K562 (cell line): Measurements from ENCODE around the gene TMEM43. TPM values are rescaled to one million over a fixed set of nuclear protein-coding genes. Genes with fewer than 3 reads are reported as not detected.

Source experiments
- CUX1 ChIP-seq: fragments of 200-800 bp; sonication (Bioruptor generic); IDR thresholded peaks from 2 replicates; pipeline ENCODE4 v1.6.1; 2016; ENCODE audit warnings: missing genetic modification characterization, missing compliant biosample characterization
- FOXK2 ChIP-seq, 2 experiments: fragments of 450-650 bp; IDR thresholded peaks in 1 of 2; conservative IDR thresholded peaks in 1 of 2; 2 replicates each; pipeline ENCODE4 v1.6.1; 2016; ENCODE audit warnings: low read depth in 2 of 2, mild to moderate bottlenecking in 1 of 2
- HNRNPLL ChIP-seq: fragments of 200-400 bp; formaldehyde crosslinking; IDR thresholded peaks from 2 replicates; pipeline ENCODE4 v1.6.1; 2017; ENCODE audit warnings: low read length, low read depth, mild to moderate bottlenecking; ENCODE audit not compliant: poor library complexity, severe bottlenecking
- NR2C2 ChIP-seq, 2 experiments: fragments of 200-800 bp in 1 of 2; sonication (Bioruptor generic) in 1 of 2; sonication (generic) in 1 of 2; formaldehyde crosslinking in 1 of 2; IDR thresholded peaks; 2 replicates each; pipeline versions ENCODE4 v1.6.1 to v1.8.0; 2016 to 2022; ENCODE audit warnings: mild to moderate bottlenecking in 1 of 2, missing compliant biosample characterization in 1 of 2, missing genetic modification characterization in 1 of 2, missing genetic modification reagents in 1 of 2
- NRF1 ChIP-seq, 2 experiments: fragments of 450-650 bp; IDR thresholded peaks in 1 of 2; conservative IDR thresholded peaks in 1 of 2; 2 replicates each; pipeline ENCODE4 v1.6.1; 2014; ENCODE audit warnings: mild to moderate bottlenecking in 2 of 2
- PHF21A ChIP-seq: fragments of 450-650 bp; IDR thresholded peaks from 2 replicates; pipeline ENCODE4 v1.6.1; 2017; ENCODE audit warnings: low read depth, borderline replicate concordance
- POU5F1 ChIP-seq: fragments of 150-350 bp; IDR thresholded peaks from 2 replicates; pipeline ENCODE4 v1.6.1; 2014; ENCODE audit warnings: borderline replicate concordance, low read length, low read depth, mild to moderate bottlenecking; ENCODE audit not compliant: partially characterized antibody
- PTRF ChIP-seq: fragments of 450-650 bp; IDR thresholded peaks from 2 replicates; pipeline ENCODE4 v1.6.1; 2016; ENCODE audit warnings: mild to moderate bottlenecking, missing genetic modification characterization, missing compliant biosample characterization
- ZBTB11 ChIP-seq, 3 experiments: fragments of 200-800 bp in 1 of 3; fragments of 250-450 bp in 1 of 3; fragments of 450-650 bp in 1 of 3; sonication (Bioruptor Pico) in 1 of 3; sonication (Bioruptor generic) in 1 of 3; formaldehyde crosslinking in 1 of 3; IDR thresholded peaks; 2 replicates each; pipeline versions ENCODE4 v1.6.1 to v1.8.0; 2016 to 2022; ENCODE audit warnings: mild to moderate bottlenecking in 2 of 3, missing genetic modification characterization in 2 of 3, missing compliant biosample characterization in 1 of 3, moderate library complexity in 1 of 3
- ZNF217 ChIP-seq: sonication (generic); formaldehyde crosslinking; IDR thresholded peaks from 2 replicates; pipeline ENCODE4 v1.8.0; 2022; ENCODE audit warnings: mild to moderate bottlenecking, missing genetic modification reagents
- ZNF239 ChIP-seq: fragments of 250-450 bp; sonication (Bioruptor Pico); IDR thresholded peaks from 2 replicates; pipeline ENCODE4 v1.4.0; 2020; ENCODE audit warnings: mild to moderate bottlenecking
- ZNF696 ChIP-seq: fragments of 250-450 bp; sonication (Bioruptor Pico); conservative IDR thresholded peaks from 2 replicates; pipeline ENCODE4 v1.4.0; 2020; ENCODE audit warnings: mild to moderate bottlenecking, moderate library complexity
- ZNF75A ChIP-seq: fragments of 450-650 bp; formaldehyde crosslinking; IDR thresholded peaks from 2 replicates; pipeline ENCODE4 v1.4.0; 2020; ENCODE audit warnings: mild to moderate bottlenecking
- polyA plus RNA-seq, 8 experiments: library from polyadenylated mRNA; depleted of rRNA in 4 of 8; stranded (reverse) in 5 of 8; unstranded in 3 of 8; fragments of >200 nt; fragmentation: Nextera tagmentation in 2 of 8; fragmentation: Illumina TruSeq in 1 of 8; extraction: Ambion mirVana in 2 of 8; extraction: Trizol in 1 of 8; gene quantifications; 2 replicates each; pipeline versions ENCODE4 v1.2.1 to v1.2.3, GENCODE V29; 2011 to 2014; ENCODE audit warnings: inconsistent platforms in 1 of 8, missing spikeins in 1 of 8
- total RNA-seq, 7 experiments: library from RNA; depleted of rRNA in 6 of 7; stranded (reverse); fragments of >200 nt in 6 of 7; fragmentation: Illumina TruSeq in 2 of 7; extraction: Trizol in 2 of 7; gene quantifications; 2 replicates each; pipeline versions ENCODE4 v1.2.1 to v1.2.3, GENCODE V29; 2011 to 2021; ENCODE audit warnings: low replicate concordance in 1 of 7
- TF ChIP-seq, protein P1 (sequence below): fragments of 250-450 bp; sonication (Bioruptor Pico); IDR thresholded peaks from 2 replicates; pipeline ENCODE4 v1.5.0; 2021
- TF ChIP-seq, protein P2 (sequence below): IDR thresholded peaks from 2 replicates; pipeline ENCODE4 v1.6.1; 2014; ENCODE audit warnings: antibody characterized with exemption

TMEM43 gene
- total and polyA plus RNA-seq, 9 of the 15 experiments (the other 6 are each of a cell fraction or from before 2014, with no cell fraction given), result 16.7 to 46.1 (median 35.7) TPM

DNA sequence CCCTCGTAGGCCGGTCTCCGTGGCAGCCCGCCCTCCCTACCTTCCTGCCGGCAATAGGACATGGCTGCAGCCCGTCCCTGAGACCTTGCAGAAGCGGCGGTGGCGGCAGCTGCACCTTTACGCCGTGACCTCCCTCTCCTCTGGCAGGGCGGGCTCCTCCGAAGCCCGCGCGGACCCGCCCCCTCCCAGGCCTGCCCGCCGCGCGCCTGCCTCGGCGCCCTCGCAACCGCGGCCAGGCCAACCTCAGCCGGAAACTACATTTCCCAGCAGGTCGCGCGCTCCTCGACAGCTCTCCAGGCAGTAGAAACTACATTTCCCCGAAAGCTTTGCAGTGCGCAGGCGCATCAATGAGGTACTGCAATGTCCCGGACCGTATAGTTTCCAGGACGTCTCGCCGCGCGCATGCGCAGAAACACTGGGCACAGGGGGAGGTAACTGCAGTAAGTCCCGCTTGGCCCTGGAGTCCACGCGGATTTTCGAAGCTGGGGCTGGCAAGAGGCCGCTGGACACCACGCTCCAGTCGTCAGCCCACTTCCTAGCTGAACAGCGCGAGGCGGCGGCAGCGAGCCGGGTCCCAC is at the start of gene TMEM43, which contains the start of gene CHCHD4 (continued):
- TF ChIP-seq, protein P1, sequence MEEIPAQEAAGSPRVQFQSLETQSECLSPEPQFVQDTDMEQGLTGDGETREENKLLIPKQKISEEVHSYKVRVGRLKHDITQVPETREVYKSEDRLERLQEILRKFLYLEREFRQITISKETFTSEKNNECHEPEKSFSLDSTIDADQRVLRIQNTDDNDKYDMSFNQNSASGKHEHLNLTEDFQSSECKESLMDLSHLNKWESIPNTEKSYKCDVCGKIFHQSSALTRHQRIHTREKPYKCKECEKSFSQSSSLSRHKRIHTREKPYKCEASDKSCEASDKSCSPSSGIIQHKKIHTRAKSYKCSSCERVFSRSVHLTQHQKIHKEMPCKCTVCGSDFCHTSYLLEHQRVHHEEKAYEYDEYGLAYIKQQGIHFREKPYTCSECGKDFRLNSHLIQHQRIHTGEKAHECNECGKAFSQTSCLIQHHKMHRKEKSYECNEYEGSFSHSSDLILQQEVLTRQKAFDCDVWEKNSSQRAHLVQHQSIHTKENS (CRISPR knock-in tag), result no peak
- TF ChIP-seq PHF21A, result no peak
- peak; percentile 72 for TF ChIP-seq NR2C2 (CRISPR knock-in tag; IDR thresholded peaks at IDR 0.05)
- peak; percentile 99 for TF ChIP-seq NR2C2 (tag; IDR thresholded peaks at IDR 0.05)
- no peak for TF ChIP-seq FOXK2 (conservative IDR thresholded peaks at IDR 0.05 in 1 of 2, IDR thresholded peaks at IDR 0.05 in 1 of 2; ENCODE audit: low read depth in 2 of 2)
- TF ChIP-seq HNRNPLL, result no peak
- TF ChIP-seq NRF1 (conservative IDR thresholded peaks at IDR 0.05 in 1 of 2, IDR thresholded peaks at IDR 0.05 in 1 of 2), result peak; percentile 100
- no peak for TF ChIP-seq ZNF217
- TF ChIP-seq, protein P2, sequence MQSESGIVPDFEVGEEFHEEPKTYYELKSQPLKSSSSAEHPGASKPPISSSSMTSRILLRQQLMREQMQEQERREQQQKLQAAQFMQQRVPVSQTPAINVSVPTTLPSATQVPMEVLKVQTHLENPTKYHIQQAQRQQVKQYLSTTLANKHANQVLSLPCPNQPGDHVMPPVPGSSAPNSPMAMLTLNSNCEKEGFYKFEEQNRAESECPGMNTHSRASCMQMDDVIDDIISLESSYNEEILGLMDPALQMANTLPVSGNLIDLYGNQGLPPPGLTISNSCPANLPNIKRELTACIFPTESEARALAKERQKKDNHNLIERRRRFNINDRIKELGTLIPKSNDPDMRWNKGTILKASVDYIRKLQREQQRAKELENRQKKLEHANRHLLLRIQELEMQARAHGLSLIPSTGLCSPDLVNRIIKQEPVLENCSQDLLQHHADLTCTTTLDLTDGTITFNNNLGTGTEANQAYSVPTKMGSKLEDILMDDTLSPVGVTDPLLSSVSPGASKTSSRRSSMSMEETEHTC, result no peak
- TF ChIP-seq ZBTB11 (CRISPR knock-in tag; IDR thresholded peaks at IDR 0.05), result peak in 2 of 3 experiments; percentile 57 to 94; a peak in 3 of 6 replicates
- TF ChIP-seq PTRF (tag), result no peak
- TF ChIP-seq POU5F1, result peak; percentile 97
- TF ChIP-seq ZNF696, result no peak
- TF ChIP-seq ZNF239 (CRISPR knock-in tag), result no peak
- 0 out of 2 replicates have a peak, but pooled peaks have one; percentile 58 for TF ChIP-seq ZNF75A (CRISPR knock-in tag)
- no peak for TF ChIP-seq CUX1 (CRISPR knock-in tag)
